WTC11 (cell line): ENCODE measurements around the gene COL21A1. TPM values are rescaled to one million over a fixed set of nuclear protein-coding genes. Genes with fewer than 3 reads are reported as not detected.

ENCODE experiments used
- ATAC-seq: fragments of 200-7000 bp; cut with Tn5 transposase; 2 replicates; pipeline ENCODE4 v1.10.0; 2021; ENCODE audit warnings: mild to moderate bottlenecking, moderate library complexity
- CTCF ChIA-PET: fragments of 300-600 bp; sonication (Branson Sonifier 250); formaldehyde crosslinking; loops from one replicate; lab custom pipeline; 2021; ENCODE audit warnings: antibody characterized with exemption; lab: Charles Lee
- POLR2A ChIA-PET: fragments of 350-600 bp; sonication (Branson Sonifier 250); formaldehyde crosslinking; loops from one replicate; lab custom pipeline; 2021; ENCODE audit warnings: antibody characterized with exemption; lab: Charles Lee
- DNase-seq: peaks from one replicate; pipeline ENCODE4 v3.0.0; 2021; ENCODE audit warnings: low spot score
- H3K27ac Mint-ChIP-seq: 2 replicates; pipeline ENCODE4 v1.8.0; 2021; ENCODE audit warnings: mixed read lengths
- H3K27me3 Mint-ChIP-seq: 2 replicates; pipeline ENCODE4 v1.8.0; 2021; ENCODE audit warnings: low read depth, mild to moderate bottlenecking, moderate library complexity, mixed read lengths
- H3K36me3 Mint-ChIP-seq: 2 replicates; pipeline ENCODE4 v1.8.0; 2021; ENCODE audit warnings: mixed read lengths
- H3K4me1 Mint-ChIP-seq: 2 replicates; pipeline ENCODE4 v1.8.0; 2022; ENCODE audit warnings: mixed read lengths
- H3K4me3 Mint-ChIP-seq: 2 replicates; pipeline ENCODE4 v1.8.0; 2021; ENCODE audit warnings: mild to moderate bottlenecking, moderate library complexity, mixed read lengths
- H3K9me3 Mint-ChIP-seq: 2 replicates; pipeline ENCODE4 v1.8.0; 2021; ENCODE audit warnings: mixed read lengths
- FOXJ3 ChIP-seq: sonication (generic); formaldehyde crosslinking; IDR thresholded peaks from 2 replicates; pipeline ENCODE4 v1.9.0; 2021; ENCODE audit warnings: missing genetic modification reagents, mild to moderate bottlenecking, borderline replicate concordance
- GRHL2 ChIP-seq: fragments of 250-450 bp; sonication (Bioruptor Pico); IDR thresholded peaks from 2 replicates; pipeline ENCODE4 v1.8.0; 2022; ENCODE audit warnings: mild to moderate bottlenecking, moderate library complexity; ENCODE audit not compliant: insufficient replicate concordance, severe bottlenecking
- JAZF1 ChIP-seq: fragments of 250-450 bp; sonication (Bioruptor Pico); IDR thresholded peaks from 2 replicates; pipeline ENCODE4 v1.9.0; 2021; ENCODE audit warnings: moderate library complexity, mild to moderate bottlenecking, inconsistent platforms
- KAT7 ChIP-seq: sonication (generic); formaldehyde crosslinking; IDR thresholded peaks from 2 replicates; pipeline ENCODE4 v1.8.1; 2023; ENCODE audit warnings: missing genetic modification reagents, mild to moderate bottlenecking, borderline replicate concordance
- NFATC4 ChIP-seq: fragments of 250-450 bp; sonication (Bioruptor Pico); IDR thresholded peaks from 2 replicates; pipeline ENCODE4 v1.9.0; 2021; ENCODE audit warnings: mild to moderate bottlenecking
- NFE2L1 ChIP-seq: sonication (generic); formaldehyde crosslinking; IDR thresholded peaks from 2 replicates; pipeline ENCODE4 v1.8.1; 2023; ENCODE audit warnings: missing genetic modification reagents
- NR1H2 ChIP-seq: sonication (generic); formaldehyde crosslinking; IDR thresholded peaks from 2 replicates; pipeline ENCODE4 v1.9.0; 2021; ENCODE audit warnings: mild to moderate bottlenecking, moderate library complexity, missing genetic modification reagents
- RELA ChIP-seq: sonication (generic); formaldehyde crosslinking; IDR thresholded peaks from 2 replicates; pipeline ENCODE4 v1.8.1; 2022; ENCODE audit warnings: missing genetic modification reagents, mild to moderate bottlenecking, borderline replicate concordance
- TCF7 ChIP-seq: sonication (generic); formaldehyde crosslinking; IDR thresholded peaks from 2 replicates; pipeline ENCODE4 v1.8.0; 2022; ENCODE audit warnings: mild to moderate bottlenecking, low read depth, missing genetic modification reagents, moderate library complexity
- TEAD1 ChIP-seq: sonication (generic); formaldehyde crosslinking; IDR thresholded peaks from 2 replicates; pipeline ENCODE4 v1.8.0; 2022; ENCODE audit warnings: mild to moderate bottlenecking, missing genetic modification reagents
- TP53 ChIP-seq: sonication (generic); formaldehyde crosslinking; IDR thresholded peaks from 2 replicates; pipeline ENCODE4 v1.8.1; 2023; ENCODE audit warnings: mild to moderate bottlenecking, missing genetic modification reagents
- ZNF416 ChIP-seq: fragments of 250-450 bp; sonication (Bioruptor Pico); IDR thresholded peaks from 2 replicates; pipeline ENCODE4 v1.9.0; 2021; ENCODE audit warnings: mild to moderate bottlenecking, inconsistent platforms
- total RNA-seq: library from RNA; stranded (reverse); gene quantifications from 3 replicates; pipeline ENCODE4 v1.2.3, GENCODE V29; 2021
- TF ChIP-seq, protein P1 (sequence below): fragments of 250-450 bp; sonication (Bioruptor Pico); IDR thresholded peaks from 2 replicates; pipeline ENCODE4 v1.9.0; 2021; ENCODE audit warnings: mild to moderate bottlenecking, borderline replicate concordance
- TF ChIP-seq, protein P2 (sequence below): sonication (generic); formaldehyde crosslinking; IDR thresholded peaks from 2 replicates; pipeline ENCODE4 v1.8.1; 2022; ENCODE audit warnings: mild to moderate bottlenecking, missing genetic modification reagents, moderate library complexity, borderline replicate concordance
- TF ChIP-seq, protein P3 (sequence below): fragments of 250-450 bp; sonication (Bioruptor Pico); IDR thresholded peaks from 2 replicates; pipeline ENCODE4 v2.1.2; 2022; ENCODE audit warnings: mild to moderate bottlenecking, moderate library complexity
- TF ChIP-seq, protein P4 (sequence below): sonication (generic); formaldehyde crosslinking; IDR thresholded peaks from 2 replicates; pipeline ENCODE4 v1.8.1; 2023; ENCODE audit warnings: mild to moderate bottlenecking, missing genetic modification reagents, moderate library complexity
- TF ChIP-seq, protein P5 (sequence below): sonication (generic); formaldehyde crosslinking; IDR thresholded peaks from 2 replicates; pipeline ENCODE4 v1.8.0; 2022; ENCODE audit warnings: mild to moderate bottlenecking, missing genetic modification reagents
- TF ChIP-seq, protein P6 (sequence below): sonication (generic); formaldehyde crosslinking; IDR thresholded peaks from 2 replicates; pipeline ENCODE4 v1.8.0; 2022; ENCODE audit warnings: missing genetic modification reagents
- TF ChIP-seq, protein P7 (sequence below): sonication (generic); formaldehyde crosslinking; IDR thresholded peaks from 2 replicates; pipeline ENCODE4 v1.8.0; 2023; ENCODE audit warnings: mild to moderate bottlenecking, missing genetic modification reagents

COL21A1 gene
- total RNA-seq, 1 experiment from 2014 or later: 4.4 TPM

DNA sequence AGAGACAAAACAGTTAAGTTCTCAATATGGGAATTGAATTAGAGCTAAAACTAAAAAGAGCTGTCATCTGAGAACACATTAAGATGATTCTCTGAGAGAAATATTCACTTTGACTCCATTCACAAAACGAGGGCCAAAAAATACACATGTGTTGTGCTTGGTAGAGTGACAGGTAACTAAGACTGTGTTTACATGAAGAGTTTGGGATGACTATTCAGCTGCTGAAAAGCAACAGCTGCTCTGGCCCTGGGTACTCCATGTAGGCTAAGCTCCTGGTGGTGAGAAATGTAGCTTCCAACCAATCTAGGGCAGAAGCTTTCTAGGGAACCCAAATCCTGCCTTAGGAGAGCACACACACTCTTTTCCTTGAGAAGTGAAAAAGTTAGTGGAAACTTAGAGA is 184.5 kb downstream of the COL21A1 start:
- TF ChIP-seq, protein P1, sequence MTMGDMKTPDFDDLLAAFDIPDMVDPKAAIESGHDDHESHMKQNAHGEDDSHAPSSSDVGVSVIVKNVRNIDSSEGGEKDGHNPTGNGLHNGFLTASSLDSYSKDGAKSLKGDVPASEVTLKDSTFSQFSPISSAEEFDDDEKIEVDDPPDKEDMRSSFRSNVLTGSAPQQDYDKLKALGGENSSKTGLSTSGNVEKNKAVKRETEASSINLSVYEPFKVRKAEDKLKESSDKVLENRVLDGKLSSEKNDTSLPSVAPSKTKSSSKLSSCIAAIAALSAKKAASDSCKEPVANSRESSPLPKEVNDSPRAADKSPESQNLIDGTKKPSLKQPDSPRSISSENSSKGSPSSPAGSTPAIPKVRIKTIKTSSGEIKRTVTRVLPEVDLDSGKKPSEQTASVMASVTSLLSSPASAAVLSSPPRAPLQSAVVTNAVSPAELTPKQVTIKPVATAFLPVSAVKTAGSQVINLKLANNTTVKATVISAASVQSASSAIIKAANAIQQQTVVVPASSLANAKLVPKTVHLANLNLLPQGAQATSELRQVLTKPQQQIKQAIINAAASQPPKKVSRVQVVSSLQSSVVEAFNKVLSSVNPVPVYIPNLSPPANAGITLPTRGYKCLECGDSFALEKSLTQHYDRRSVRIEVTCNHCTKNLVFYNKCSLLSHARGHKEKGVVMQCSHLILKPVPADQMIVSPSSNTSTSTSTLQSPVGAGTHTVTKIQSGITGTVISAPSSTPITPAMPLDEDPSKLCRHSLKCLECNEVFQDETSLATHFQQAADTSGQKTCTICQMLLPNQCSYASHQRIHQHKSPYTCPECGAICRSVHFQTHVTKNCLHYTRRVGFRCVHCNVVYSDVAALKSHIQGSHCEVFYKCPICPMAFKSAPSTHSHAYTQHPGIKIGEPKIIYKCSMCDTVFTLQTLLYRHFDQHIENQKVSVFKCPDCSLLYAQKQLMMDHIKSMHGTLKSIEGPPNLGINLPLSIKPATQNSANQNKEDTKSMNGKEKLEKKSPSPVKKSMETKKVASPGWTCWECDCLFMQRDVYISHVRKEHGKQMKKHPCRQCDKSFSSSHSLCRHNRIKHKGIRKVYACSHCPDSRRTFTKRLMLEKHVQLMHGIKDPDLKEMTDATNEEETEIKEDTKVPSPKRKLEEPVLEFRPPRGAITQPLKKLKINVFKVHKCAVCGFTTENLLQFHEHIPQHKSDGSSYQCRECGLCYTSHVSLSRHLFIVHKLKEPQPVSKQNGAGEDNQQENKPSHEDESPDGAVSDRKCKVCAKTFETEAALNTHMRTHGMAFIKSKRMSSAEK (CRISPR knock-in tag): no peak
- TF ChIP-seq NFATC4 (CRISPR knock-in tag): no peak
- TF ChIP-seq GRHL2 (CRISPR knock-in tag): no peak
- TF ChIP-seq, protein P2, sequence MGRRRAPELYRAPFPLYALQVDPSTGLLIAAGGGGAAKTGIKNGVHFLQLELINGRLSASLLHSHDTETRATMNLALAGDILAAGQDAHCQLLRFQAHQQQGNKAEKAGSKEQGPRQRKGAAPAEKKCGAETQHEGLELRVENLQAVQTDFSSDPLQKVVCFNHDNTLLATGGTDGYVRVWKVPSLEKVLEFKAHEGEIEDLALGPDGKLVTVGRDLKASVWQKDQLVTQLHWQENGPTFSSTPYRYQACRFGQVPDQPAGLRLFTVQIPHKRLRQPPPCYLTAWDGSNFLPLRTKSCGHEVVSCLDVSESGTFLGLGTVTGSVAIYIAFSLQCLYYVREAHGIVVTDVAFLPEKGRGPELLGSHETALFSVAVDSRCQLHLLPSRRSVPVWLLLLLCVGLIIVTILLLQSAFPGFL (CRISPR knock-in tag): no peak
- no peak for TF ChIP-seq RELA (CRISPR knock-in tag)
- TF ChIP-seq TEAD1 (CRISPR knock-in tag): no peak
- TF ChIP-seq, all 79 proteins: peak for 0
- Mint-ChIP-seq H3K4me1 (0 out of 2 replicates have a peak, but pooled peaks cover 4% of the 10 kb centered on the region), H3K27ac (no peak overlapping the region), H3K27me3 (no peaks in the 10 kb centered on the region), H3K9me3 (no peaks in the 10 kb centered on the region), H3K36me3 (no peaks in the 10 kb centered on the region), H3K4me3 (no peak overlapping the region)
- DNase-seq: no peak
- ChIA-PET CTCF (interaction anchor here (1.0 to 1.8 kb wide), 4 partner anchors 9 to 230 kb away, joined by 3 to 11 read pairs (median 3); partner anchors contain the start of gene COL21A1), POLR2A (no interaction called here)
- ATAC-seq: peak; percentile 30; the same call in 1 of the 2 replicates

DNA sequence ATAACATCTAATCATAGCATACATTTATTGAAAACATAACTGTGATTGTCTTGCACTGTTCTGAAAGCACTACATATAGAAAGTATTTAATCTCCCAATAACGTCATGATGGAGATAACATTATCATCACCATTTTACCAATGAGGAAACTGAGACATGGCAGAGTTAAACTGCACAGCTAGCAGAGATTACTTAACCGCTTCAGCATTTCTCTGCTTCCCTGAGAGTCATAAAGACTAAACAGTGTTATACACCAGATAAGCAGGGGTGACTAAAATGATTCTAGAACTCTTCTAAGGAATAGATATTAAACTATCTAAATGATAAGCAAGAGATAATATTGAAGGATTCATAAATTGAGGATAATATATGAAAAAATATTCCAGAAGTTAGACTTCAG is 188.7 kb downstream of the COL21A1 start:
- Mint-ChIP-seq H3K27ac (no peak overlapping the region), H3K4me3 (no peak overlapping the region), H3K9me3 (no peaks in the 10 kb centered on the region), H3K36me3 (no peaks in the 10 kb centered on the region), H3K4me1 (0 out of 2 replicates have a peak, but pooled peaks cover 4% of the 10 kb centered on the region), H3K27me3 (no peaks in the 10 kb centered on the region)
- POLR2A ChIA-PET: no interaction called here
- DNase-seq (no peak), ATAC-seq (no peak)
- CTCF ChIA-PET: no interaction called here
- TF ChIP-seq FOXJ3 (CRISPR knock-in tag): no peak
- TF ChIP-seq KAT7: no peak
- TF ChIP-seq, protein P3, sequence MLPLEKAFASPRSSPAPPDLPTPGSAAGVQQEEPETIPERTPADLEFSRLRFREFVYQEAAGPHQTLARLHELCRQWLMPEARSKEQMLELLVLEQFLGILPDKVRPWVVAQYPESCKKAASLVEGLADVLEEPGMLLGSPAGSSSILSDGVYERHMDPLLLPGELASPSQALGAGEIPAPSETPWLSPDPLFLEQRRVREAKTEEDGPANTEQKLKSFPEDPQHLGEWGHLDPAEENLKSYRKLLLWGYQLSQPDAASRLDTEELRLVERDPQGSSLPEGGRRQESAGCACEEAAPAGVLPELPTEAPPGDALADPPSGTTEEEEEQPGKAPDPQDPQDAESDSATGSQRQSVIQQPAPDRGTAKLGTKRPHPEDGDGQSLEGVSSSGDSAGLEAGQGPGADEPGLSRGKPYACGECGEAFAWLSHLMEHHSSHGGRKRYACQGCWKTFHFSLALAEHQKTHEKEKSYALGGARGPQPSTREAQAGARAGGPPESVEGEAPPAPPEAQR: no peak
- TF ChIP-seq NFATC4 (CRISPR knock-in tag): no peak
- TF ChIP-seq NFE2L1 (CRISPR knock-in tag): no peak
- no peak for TF ChIP-seq GRHL2 (CRISPR knock-in tag)
- TF ChIP-seq, protein P4, sequence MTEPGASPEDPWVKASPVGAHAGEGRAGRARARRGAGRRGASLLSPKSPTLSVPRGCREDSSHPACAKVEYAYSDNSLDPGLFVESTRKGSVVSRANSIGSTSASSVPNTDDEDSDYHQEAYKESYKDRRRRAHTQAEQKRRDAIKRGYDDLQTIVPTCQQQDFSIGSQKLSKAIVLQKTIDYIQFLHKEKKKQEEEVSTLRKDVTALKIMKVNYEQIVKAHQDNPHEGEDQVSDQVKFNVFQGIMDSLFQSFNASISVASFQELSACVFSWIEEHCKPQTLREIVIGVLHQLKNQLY (CRISPR knock-in tag): no peak
- TF ChIP-seq TP53 (CRISPR knock-in tag): no peak
- no peak for TF ChIP-seq TCF7 (CRISPR knock-in tag)
- no peak for TF ChIP-seq JAZF1 (CRISPR knock-in tag)
- TF ChIP-seq, protein P5, sequence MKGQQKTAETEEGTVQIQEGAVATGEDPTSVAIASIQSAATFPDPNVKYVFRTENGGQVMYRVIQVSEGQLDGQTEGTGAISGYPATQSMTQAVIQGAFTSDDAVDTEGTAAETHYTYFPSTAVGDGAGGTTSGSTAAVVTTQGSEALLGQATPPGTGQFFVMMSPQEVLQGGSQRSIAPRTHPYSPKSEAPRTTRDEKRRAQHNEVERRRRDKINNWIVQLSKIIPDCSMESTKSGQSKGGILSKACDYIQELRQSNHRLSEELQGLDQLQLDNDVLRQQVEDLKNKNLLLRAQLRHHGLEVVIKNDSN: no peak
- TF ChIP-seq, protein P6, sequence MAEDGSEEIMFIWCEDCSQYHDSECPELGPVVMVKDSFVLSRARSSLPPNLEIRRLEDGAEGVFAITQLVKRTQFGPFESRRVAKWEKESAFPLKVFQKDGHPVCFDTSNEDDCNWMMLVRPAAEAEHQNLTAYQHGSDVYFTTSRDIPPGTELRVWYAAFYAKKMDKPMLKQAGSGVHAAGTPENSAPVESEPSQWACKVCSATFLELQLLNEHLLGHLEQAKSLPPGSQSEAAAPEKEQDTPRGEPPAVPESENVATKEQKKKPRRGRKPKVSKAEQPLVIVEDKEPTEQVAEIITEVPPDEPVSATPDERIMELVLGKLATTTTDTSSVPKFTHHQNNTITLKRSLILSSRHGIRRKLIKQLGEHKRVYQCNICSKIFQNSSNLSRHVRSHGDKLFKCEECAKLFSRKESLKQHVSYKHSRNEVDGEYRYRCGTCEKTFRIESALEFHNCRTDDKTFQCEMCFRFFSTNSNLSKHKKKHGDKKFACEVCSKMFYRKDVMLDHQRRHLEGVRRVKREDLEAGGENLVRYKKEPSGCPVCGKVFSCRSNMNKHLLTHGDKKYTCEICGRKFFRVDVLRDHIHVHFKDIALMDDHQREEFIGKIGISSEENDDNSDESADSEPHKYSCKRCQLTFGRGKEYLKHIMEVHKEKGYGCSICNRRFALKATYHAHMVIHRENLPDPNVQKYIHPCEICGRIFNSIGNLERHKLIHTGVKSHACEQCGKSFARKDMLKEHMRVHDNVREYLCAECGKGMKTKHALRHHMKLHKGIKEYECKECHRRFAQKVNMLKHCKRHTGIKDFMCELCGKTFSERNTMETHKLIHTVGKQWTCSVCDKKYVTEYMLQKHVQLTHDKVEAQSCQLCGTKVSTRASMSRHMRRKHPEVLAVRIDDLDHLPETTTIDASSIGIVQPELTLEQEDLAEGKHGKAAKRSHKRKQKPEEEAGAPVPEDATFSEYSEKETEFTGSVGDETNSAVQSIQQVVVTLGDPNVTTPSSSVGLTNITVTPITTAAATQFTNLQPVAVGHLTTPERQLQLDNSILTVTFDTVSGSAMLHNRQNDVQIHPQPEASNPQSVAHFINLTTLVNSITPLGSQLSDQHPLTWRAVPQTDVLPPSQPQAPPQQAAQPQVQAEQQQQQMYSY (CRISPR knock-in tag): no peak
- TF ChIP-seq, protein P7, sequence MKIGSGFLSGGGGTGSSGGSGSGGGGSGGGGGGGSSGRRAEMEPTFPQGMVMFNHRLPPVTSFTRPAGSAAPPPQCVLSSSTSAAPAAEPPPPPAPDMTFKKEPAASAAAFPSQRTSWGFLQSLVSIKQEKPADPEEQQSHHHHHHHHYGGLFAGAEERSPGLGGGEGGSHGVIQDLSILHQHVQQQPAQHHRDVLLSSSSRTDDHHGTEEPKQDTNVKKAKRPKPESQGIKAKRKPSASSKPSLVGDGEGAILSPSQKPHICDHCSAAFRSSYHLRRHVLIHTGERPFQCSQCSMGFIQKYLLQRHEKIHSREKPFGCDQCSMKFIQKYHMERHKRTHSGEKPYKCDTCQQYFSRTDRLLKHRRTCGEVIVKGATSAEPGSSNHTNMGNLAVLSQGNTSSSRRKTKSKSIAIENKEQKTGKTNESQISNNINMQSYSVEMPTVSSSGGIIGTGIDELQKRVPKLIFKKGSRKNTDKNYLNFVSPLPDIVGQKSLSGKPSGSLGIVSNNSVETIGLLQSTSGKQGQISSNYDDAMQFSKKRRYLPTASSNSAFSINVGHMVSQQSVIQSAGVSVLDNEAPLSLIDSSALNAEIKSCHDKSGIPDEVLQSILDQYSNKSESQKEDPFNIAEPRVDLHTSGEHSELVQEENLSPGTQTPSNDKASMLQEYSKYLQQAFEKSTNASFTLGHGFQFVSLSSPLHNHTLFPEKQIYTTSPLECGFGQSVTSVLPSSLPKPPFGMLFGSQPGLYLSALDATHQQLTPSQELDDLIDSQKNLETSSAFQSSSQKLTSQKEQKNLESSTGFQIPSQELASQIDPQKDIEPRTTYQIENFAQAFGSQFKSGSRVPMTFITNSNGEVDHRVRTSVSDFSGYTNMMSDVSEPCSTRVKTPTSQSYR (CRISPR knock-in tag): no peak
- TF ChIP-seq ZNF416: no peak
- TF ChIP-seq NR1H2 (CRISPR knock-in tag): no peak
